Activated T-cell treated with anti-CD3 and anti-CD28 coated beads, Interleukin-2, amount 50 U/mL, for 72 hours (primary cell): ENCODE measurements around the gene B9D1. TPM values are rescaled to one million over a fixed set of nuclear protein-coding genes. Genes with fewer than 3 reads are reported as not detected.

Experiments used
- ATAC-seq, 2 donors: fragments of 150-1000 bp; cut with Tn5 transposase; replicated peaks in 1 of 2; 2 replicates each; pipeline ENCODE4 v1.10.0; 2021; ENCODE audit warnings: moderate library complexity in 2 of 2, mild to moderate bottlenecking in 1 of 2
- DNase-seq, 2 donors: peaks; one replicate each; pipeline ENCODE4 v3.0.0; 2021 to 2022; ENCODE audit warnings: mixed read lengths in 1 of 2
- H3K27ac Mint-ChIP-seq: one replicate; pipeline ENCODE4 v1.8.0; 2022; ENCODE audit warnings: mild to moderate bottlenecking, moderate library complexity, mixed read lengths
- H3K27me3 Mint-ChIP-seq: one replicate; pipeline ENCODE4 v1.8.0; 2022; ENCODE audit warnings: low read depth, mixed read lengths
- H3K36me3 Mint-ChIP-seq, 2 donors: one replicate each; pipeline ENCODE4 v1.8.0; 2022; ENCODE audit warnings: mixed read lengths in 2 of 2, mild to moderate bottlenecking in 1 of 2; ENCODE audit not compliant: insufficient read depth in 2 of 2
- H3K4me1 Mint-ChIP-seq: one replicate; pipeline ENCODE4 v1.8.0; 2022; ENCODE audit warnings: low read depth, mixed read lengths
- H3K4me3 Mint-ChIP-seq, 2 donors: one replicate each; pipeline ENCODE4 v1.8.0; 2022; ENCODE audit warnings: mild to moderate bottlenecking in 2 of 2, mixed read lengths in 2 of 2, moderate library complexity in 2 of 2
- H3K9me3 Mint-ChIP-seq, 2 donors: one replicate each; pipeline ENCODE4 v1.8.0; 2022; ENCODE audit warnings: mixed read lengths in 2 of 2
- total RNA-seq, 2 donors: library from RNA; stranded (reverse); gene quantifications; one replicate each; pipeline ENCODE4 v1.2.3, GENCODE V29; 2022

The B9D1 gene
- total RNA-seq, 2 donors from 2014 or later = 2.4 to 4.3 TPM

- Mint-ChIP-seq H3K4me3 (no peak overlapping the region), H3K27ac (no peak overlapping the region), H3K9me3 (no peaks in the 10 kb centered on the region), H3K36me3 (no peaks in the 10 kb centered on the region), H3K27me3 (no peaks in the 10 kb centered on the region), H3K4me1 (peaks cover 22% of the 10 kb centered on the region)
- DNase-seq (no peak), ATAC-seq (no peak)
These were observed 4.1 kb upstream of the B9D1 start for GRCh38 chr17:19366637-19366972.

- ATAC-seq (no peak), DNase-seq (no peak)
- no peak overlapping the region for H3K4me3 Mint-ChIP-seq
These were observed 3.5 kb upstream of the B9D1 start for GRCh38 chr17:19365833-19366636.

GRCh38 chr17:19365499-19365817 lies 2.9 kb upstream of the B9D1 start:
- H3K27me3 Mint-ChIP-seq = peaks cover 6% of the 10 kb centered on the region
- no peak for ATAC-seq
- no peak overlapping the region for H3K27ac Mint-ChIP-seq

More at GRCh38 chr17:19365833-19366636, 3.5 kb upstream of the B9D1 start:
- Mint-ChIP-seq H3K27me3 (peaks cover 6% of the 10 kb centered on the region), H3K27ac (no peak overlapping the region), H3K36me3 (no peaks in the 10 kb centered on the region), H3K9me3 (no peaks in the 10 kb centered on the region), H3K4me1 (peaks cover 23% of the 10 kb centered on the region)

GRCh38 chr17:19364699-19365498 lies 2.4 kb upstream of the B9D1 start:
- Mint-ChIP-seq H3K9me3 (no peaks in the 10 kb centered on the region), H3K4me1 (peaks cover 12% of the 10 kb centered on the region), H3K36me3 (no peaks in the 10 kb centered on the region), H3K4me3 (no peak overlapping the region), H3K27ac (no peak overlapping the region), H3K27me3 (peaks cover 6% of the 10 kb centered on the region)
- no peak for DNase-seq
- no peak for ATAC-seq

More at GRCh38 chr17:19365499-19365817, 2.9 kb upstream of the B9D1 start:
- H3K36me3 Mint-ChIP-seq = no peaks in the 10 kb centered on the region
- no peak overlapping the region for H3K4me3 Mint-ChIP-seq
- H3K4me1 Mint-ChIP-seq = peaks cover 17% of the 10 kb centered on the region
- no peak for DNase-seq
- H3K9me3 Mint-ChIP-seq = no peaks in the 10 kb centered on the region

GRCh38 chr17:19363460-19364035 lies 1.0 kb upstream of the B9D1 start:
- ATAC-seq = no peak
- Mint-ChIP-seq H3K36me3 (no peaks in the 10 kb centered on the region), H3K9me3 (no peaks in the 10 kb centered on the region), H3K27me3 (peaks cover 6% of the 10 kb centered on the region), H3K4me3 (no peak overlapping the region), H3K27ac (no peak overlapping the region), H3K4me1 (peaks cover 9% of the 10 kb centered on the region)
- DNase-seq = no peak

GRCh38 chr17:19363114-19363438 lies 553 bp upstream of the B9D1 start:
- no peaks in the 10 kb centered on the region for H3K36me3 Mint-ChIP-seq
- H3K4me1 Mint-ChIP-seq = peaks cover 9% of the 10 kb centered on the region
- peaks cover 6% of the 10 kb centered on the region for H3K27me3 Mint-ChIP-seq
- H3K4me3 Mint-ChIP-seq = peak overlapping the region; percentile 87
- H3K9me3 Mint-ChIP-seq = no peaks in the 10 kb centered on the region
- no peak overlapping the region for H3K27ac Mint-ChIP-seq
- DNase-seq (no peak), ATAC-seq (no peak)

- H3K27me3 Mint-ChIP-seq = peaks cover 7% of the 10 kb centered on the region
- ATAC-seq (no peak), DNase-seq (no peak)
- no peaks in the 10 kb centered on the region for H3K36me3 Mint-ChIP-seq
- no peak overlapping the region for H3K27ac Mint-ChIP-seq
- H3K9me3 Mint-ChIP-seq = no peaks in the 10 kb centered on the region
- peak overlapping the region; percentile 87 for H3K4me3 Mint-ChIP-seq
- H3K4me1 Mint-ChIP-seq = peaks cover 9% of the 10 kb centered on the region
These were observed 613 bp downstream of the B9D1 start for GRCh38 chr17:19361944-19362276.

GRCh38 chr17:19361326-19361725 lies 1.2 kb downstream of the B9D1 start:
- Mint-ChIP-seq H3K27ac (no peak overlapping the region), H3K9me3 (no peaks in the 10 kb centered on the region), H3K4me3 (peak overlapping the region; percentile 38 to 87), H3K4me1 (peaks cover 9% of the 10 kb centered on the region), H3K27me3 (peaks cover 11% of the 10 kb centered on the region), H3K36me3 (no peaks in the 10 kb centered on the region)
- no peak for ATAC-seq
- no peak for DNase-seq

GRCh38 chr17:19360772-19361171 lies 1.8 kb downstream of the B9D1 start:
- peaks cover 11% of the 10 kb centered on the region for H3K27me3 Mint-ChIP-seq
- H3K4me3 Mint-ChIP-seq = no peak overlapping the region
- ATAC-seq (no peak), DNase-seq (no peak)
- peaks cover 9% of the 10 kb centered on the region for H3K4me1 Mint-ChIP-seq
- H3K9me3 Mint-ChIP-seq = no peaks in the 10 kb centered on the region
- H3K36me3 Mint-ChIP-seq = no peaks in the 10 kb centered on the region
- H3K27ac Mint-ChIP-seq = no peak overlapping the region

GRCh38 chr17:19359856-19360255 lies 2.7 kb downstream of the B9D1 start:
- no peaks in the 10 kb centered on the region for H3K36me3 Mint-ChIP-seq
- DNase-seq = no peak
- H3K27ac Mint-ChIP-seq = no peak overlapping the region
- H3K4me1 Mint-ChIP-seq = peaks cover 9% of the 10 kb centered on the region
- no peak overlapping the region for H3K4me3 Mint-ChIP-seq
- no peaks in the 10 kb centered on the region for H3K9me3 Mint-ChIP-seq
- peaks cover 11% of the 10 kb centered on the region for H3K27me3 Mint-ChIP-seq
- ATAC-seq = no peak

- H3K27me3 Mint-ChIP-seq = peaks cover 14% of the 10 kb centered on the region
- no peak for DNase-seq
- no peak overlapping the region for H3K27ac Mint-ChIP-seq
- no peaks in the 10 kb centered on the region for H3K36me3 Mint-ChIP-seq
- no peaks in the 10 kb centered on the region for H3K9me3 Mint-ChIP-seq
- no peak overlapping the region for H3K4me3 Mint-ChIP-seq
- H3K4me1 Mint-ChIP-seq = peaks cover 9% of the 10 kb centered on the region
- ATAC-seq = no peak
These were observed 3.4 kb downstream of the B9D1 start for GRCh38 chr17:19359151-19359550.

- peaks cover 17% of the 10 kb centered on the region for H3K27me3 Mint-ChIP-seq
- DNase-seq (no peak), ATAC-seq (no peak)
- no peaks in the 10 kb centered on the region for H3K36me3 Mint-ChIP-seq
- no peak overlapping the region for H3K4me3 Mint-ChIP-seq
- no peak overlapping the region for H3K27ac Mint-ChIP-seq
- H3K9me3 Mint-ChIP-seq = no peaks in the 10 kb centered on the region
- peaks cover 9% of the 10 kb centered on the region for H3K4me1 Mint-ChIP-seq
These were observed 4.8 kb downstream of the B9D1 start for GRCh38 chr17:19357761-19358160.

- no peaks in the 10 kb centered on the region for H3K36me3 Mint-ChIP-seq
- DNase-seq = no peak
- H3K27me3 Mint-ChIP-seq = peaks cover 17% of the 10 kb centered on the region
- no peaks in the 10 kb centered on the region for H3K9me3 Mint-ChIP-seq
- H3K4me3 Mint-ChIP-seq = no peak overlapping the region
- H3K4me1 Mint-ChIP-seq = peaks cover 9% of the 10 kb centered on the region
- ATAC-seq = no peak
- no peak overlapping the region for H3K27ac Mint-ChIP-seq
These were observed 5.2 kb downstream of the B9D1 start for GRCh38 chr17:19357351-19357750.
